Subcutaneous abdominal adipose tissue (tissue), 5 donors: ENCODE measurements around the gene LCNL1.

Experiments
- H3K27ac ChIP-seq: one replicate; pipeline ENCODE4 v1.7.0; 2013; ENCODE audit warnings: low read depth, mild to moderate bottlenecking, inconsistent platforms, low read length, moderate library complexity
- H3K27me3 ChIP-seq, 5 donors: one replicate each; pipeline ENCODE4 v1.7.0; 2013; ENCODE audit warnings: low read length in 5 of 5, inconsistent platforms in 1 of 5; ENCODE audit not compliant: control insufficient read depth in 5 of 5, insufficient read depth in 4 of 5
- H3K36me3 ChIP-seq, 5 donors: one replicate each; pipeline ENCODE4 v1.7.0; 2013; ENCODE audit warnings: low read length in 5 of 5; ENCODE audit not compliant: control insufficient read depth in 5 of 5, insufficient read depth in 5 of 5
- H3K4me1 ChIP-seq, 5 donors: one replicate each; pipeline ENCODE4 v1.7.0; 2013; ENCODE audit warnings: low read length in 5 of 5, mild to moderate bottlenecking in 3 of 5, moderate library complexity in 1 of 5; ENCODE audit not compliant: control insufficient read depth in 5 of 5, insufficient read depth in 5 of 5
- H3K4me3 ChIP-seq, 5 donors: one replicate each; pipeline ENCODE4 v1.7.0; 2013; ENCODE audit warnings: low read length in 5 of 5, low read depth in 1 of 5
- H3K9ac ChIP-seq, 5 donors: one replicate each; pipeline ENCODE4 v1.7.0; 2013; ENCODE audit warnings: low read length in 5 of 5, mild to moderate bottlenecking in 4 of 5, moderate library complexity in 3 of 5
- H3K9me3 ChIP-seq, 5 donors: one replicate each; pipeline ENCODE4 v1.7.0; 2013; ENCODE audit warnings: low read length in 5 of 5; ENCODE audit not compliant: control insufficient read depth in 5 of 5
- donor health status: healthy.
- donor health status: healthy.
- donor health status: healthy.
- donor health status: healthy.
- donor health status: healthy.

LCNL1 gene

GRCh38 chr9:137011156-137011555 lies 28.4 kb downstream of the LCNL1 start:
- Histone ChIP-seq H3K27ac (no peak overlapping the region), H3K4me3 (no peak overlapping the region), H3K9ac (no peak overlapping the region), H3K9me3 (no peaks in the 10 kb centered on the region), H3K4me1 (no peaks in the 10 kb centered on the region), H3K27me3 (no peaks in the 10 kb centered on the region), H3K36me3 (peaks cover 0 to 75% (median 57%) of the 10 kb centered on the region in 5 donors)

DNA sequence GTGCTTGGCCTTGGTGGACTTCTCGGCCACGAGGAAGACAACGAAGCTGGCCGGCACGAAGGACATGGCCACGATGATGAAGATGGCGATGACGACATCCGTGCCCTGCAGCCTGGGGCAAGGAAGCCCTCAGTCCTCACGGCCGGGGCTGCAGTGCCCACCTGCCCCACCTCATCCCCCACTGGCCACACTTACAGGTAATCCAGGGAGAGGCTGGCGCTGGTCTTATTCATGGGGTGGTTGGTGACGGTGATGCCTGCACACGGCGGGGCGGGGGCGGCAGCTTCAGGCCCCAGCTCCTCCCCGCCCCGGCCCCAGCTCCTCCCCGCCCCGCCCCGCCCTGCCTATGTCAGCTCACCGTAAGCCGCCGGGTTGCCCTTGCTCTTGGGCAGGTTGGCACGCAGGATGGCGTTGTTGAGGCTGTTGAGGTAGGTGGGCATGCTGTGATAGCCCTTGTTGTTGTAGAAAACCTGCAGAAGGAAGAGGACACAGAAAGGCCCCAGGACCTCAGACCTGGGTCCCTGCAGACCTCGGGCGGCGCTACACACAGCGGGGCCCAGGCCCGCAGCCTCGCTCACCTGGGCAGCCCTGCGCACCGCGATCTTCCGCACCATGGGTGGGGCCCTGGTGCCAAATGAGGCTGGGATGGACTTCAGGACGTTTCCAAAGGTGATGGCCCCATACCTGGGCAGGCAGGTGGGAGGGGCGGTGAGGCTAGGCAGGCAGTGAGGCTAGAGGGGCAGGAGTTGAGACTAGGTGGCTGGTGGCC lies 29.3 kb downstream of the LCNL1 start:
- Histone ChIP-seq H3K27me3 (no peaks in the 10 kb centered on the region), H3K4me3 (no peak overlapping the region), H3K4me1 (no peaks in the 10 kb centered on the region), H3K36me3 (peaks cover 0 to 84% (median 64%) of the 10 kb centered on the region in 5 donors), H3K27ac (no peak overlapping the region), H3K9me3 (no peaks in the 10 kb centered on the region), H3K9ac (no peak overlapping the region)

- Histone ChIP-seq H3K27ac (no peak overlapping the region), H3K36me3 (peaks cover 0 to 86% (median 69%) of the 10 kb centered on the region in 5 donors), H3K9me3 (no peaks in the 10 kb centered on the region), H3K9ac (no peak overlapping the region), H3K4me3 (no peak overlapping the region), H3K4me1 (no peaks in the 10 kb centered on the region), H3K27me3 (no peaks in the 10 kb centered on the region)
These were observed 30.1 kb downstream of the LCNL1 start for GRCh38 chr9:137012694-137013570.

DNA sequence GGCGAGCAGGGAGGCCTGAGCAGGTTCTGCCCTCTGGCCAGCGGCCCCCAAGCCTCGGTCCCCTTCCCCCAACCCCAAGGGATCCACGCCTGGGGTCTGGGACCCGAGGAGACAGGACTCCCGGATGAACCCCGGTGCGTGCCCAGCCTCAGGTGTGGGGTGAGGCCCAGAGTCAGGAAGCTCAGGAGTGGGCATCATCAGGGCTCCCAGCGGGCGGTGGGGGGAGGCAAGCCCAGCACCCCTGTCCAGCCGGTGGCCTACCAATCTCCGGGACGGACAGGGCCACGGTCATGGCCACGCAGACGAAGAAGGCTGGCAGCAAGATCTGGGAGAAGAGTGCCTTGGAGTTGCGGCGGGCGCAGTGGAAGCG lies 30.8 kb downstream of the LCNL1 start:
- H3K9me3 ChIP-seq: no peaks in the 10 kb centered on the region
- no peaks in the 10 kb centered on the region for H3K27me3 ChIP-seq
- H3K9ac ChIP-seq: no peak overlapping the region
- peaks cover 0 to 82% (median 66%) of the 10 kb centered on the region in 5 donors for H3K36me3 ChIP-seq
- no peak overlapping the region for H3K27ac ChIP-seq
- no peak overlapping the region for H3K4me3 ChIP-seq
- no peaks in the 10 kb centered on the region for H3K4me1 ChIP-seq

DNA sequence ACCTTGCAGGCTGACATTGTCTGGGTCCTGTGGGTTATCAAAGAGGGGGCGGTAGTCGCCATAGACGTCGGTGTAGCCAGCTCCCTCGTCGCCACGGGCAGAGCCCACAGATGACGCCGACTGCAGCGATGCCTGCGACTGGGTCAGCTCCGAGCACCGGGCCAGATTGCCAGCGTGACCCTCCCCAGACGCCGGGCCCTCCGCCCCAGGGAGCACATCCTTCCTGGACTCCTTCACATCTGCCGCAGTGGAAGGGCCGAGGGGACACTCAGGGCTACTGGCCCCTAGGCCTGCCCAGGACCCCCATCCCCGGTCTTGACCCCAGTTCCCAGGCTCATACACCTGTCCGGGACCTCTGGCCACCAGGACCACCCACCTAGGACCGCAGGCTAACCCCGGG lies 31.4 kb downstream of the LCNL1 start:
- H3K4me1 ChIP-seq: no peaks in the 10 kb centered on the region
- H3K9me3 ChIP-seq: no peaks in the 10 kb centered on the region
- no peak overlapping the region for H3K9ac ChIP-seq
- H3K36me3 ChIP-seq: peaks cover 0 to 85% (median 69%) of the 10 kb centered on the region in 5 donors
- H3K27ac ChIP-seq: no peak overlapping the region
- no peak overlapping the region for H3K4me3 ChIP-seq
- H3K27me3 ChIP-seq: no peaks in the 10 kb centered on the region

DNA sequence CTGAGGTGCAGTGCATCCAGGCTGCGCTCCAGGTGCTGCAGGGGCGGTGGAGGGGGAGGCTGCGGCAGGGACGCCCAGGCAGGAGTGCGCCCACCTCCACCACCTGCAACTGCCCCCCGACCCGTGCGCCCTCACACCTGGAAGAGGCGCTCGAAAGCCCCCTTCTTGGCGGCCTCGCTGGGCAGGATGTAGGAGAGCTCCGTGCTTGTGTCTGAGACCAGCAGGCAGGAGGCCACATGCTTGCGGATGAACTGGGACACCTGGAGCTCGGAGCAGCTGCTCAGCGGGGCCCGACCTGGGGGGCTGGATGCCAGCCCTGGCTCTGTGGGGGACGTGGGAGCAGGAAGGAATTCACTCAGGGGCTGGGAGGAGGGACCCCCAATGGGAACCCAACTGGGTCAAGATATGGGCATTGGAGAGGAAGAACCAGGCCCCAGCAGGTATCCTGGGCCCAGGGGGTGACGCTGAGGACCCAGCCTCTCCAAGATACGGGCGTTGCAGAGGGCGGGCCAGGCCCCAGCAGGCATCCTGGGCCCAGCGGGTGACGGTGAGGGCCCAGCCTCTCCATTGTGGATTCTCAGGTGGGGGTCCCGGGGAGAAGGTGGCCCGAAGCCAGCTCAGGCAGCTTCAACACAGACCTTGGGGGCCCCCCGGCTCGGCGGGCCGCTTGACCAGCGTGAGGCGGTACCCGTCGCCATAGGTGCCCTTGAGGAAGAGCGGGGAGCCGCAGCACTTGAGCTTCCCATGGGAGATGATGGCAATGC lies 32.2 kb downstream of the LCNL1 start:
- Histone ChIP-seq H3K4me3 (no peak overlapping the region), H3K9me3 (no peaks in the 10 kb centered on the region), H3K27me3 (no peaks in the 10 kb centered on the region), H3K4me1 (no peaks in the 10 kb centered on the region), H3K27ac (no peak overlapping the region), H3K36me3 (peaks cover 0 to 81% (median 63%) of the 10 kb centered on the region in 5 donors), H3K9ac (no peak overlapping the region)

DNA sequence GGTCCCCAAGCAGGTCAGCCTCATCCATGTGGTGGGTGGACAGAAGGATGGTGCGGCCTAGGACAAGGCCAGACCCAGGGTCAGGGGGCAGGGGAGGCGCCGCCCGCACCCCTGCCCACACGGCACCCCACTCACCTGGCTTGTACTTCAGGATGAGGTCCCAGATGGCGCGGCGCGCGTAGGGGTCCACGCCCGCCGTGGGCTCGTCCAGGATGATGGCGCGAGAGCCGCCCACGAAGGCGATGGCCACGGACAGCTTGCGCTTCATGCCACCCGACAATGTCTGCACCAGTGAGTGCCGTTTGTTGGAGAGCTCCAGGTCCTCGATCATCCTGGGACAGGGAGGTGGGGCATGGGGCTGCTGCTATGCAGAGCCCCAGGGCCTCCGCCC lies 32.7 kb downstream of the LCNL1 start:
- Histone ChIP-seq H3K9ac (no peak overlapping the region), H3K4me1 (no peaks in the 10 kb centered on the region), H3K36me3 (peaks cover 0 to 84% (median 61%) of the 10 kb centered on the region in 5 donors), H3K4me3 (no peak overlapping the region), H3K27me3 (no peaks in the 10 kb centered on the region), H3K27ac (no peak overlapping the region), H3K9me3 (no peaks in the 10 kb centered on the region)

DNA sequence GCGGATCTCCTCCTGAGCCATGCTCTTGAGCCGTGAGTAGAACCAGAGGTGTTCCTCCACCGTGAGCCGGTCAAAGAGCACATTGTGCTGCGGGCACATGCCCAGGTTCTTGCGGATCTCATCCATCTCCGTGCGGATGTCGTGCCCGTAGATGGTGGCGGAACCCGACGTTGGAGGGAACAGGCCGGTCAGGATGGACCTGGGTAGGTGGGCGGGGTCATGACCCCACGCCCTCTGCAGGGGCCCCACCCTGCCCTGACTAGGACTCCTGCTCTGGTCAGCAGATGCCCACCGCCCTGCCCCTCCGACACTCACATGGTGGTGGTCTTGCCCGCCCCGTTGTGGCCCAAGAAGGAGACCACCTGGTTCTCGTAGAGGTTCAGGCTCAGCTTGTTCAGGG lies 33.2 kb downstream of the LCNL1 start:
- no peak overlapping the region for H3K9ac ChIP-seq
- no peak overlapping the region for H3K27ac ChIP-seq
- peaks cover 0 to 87% (median 64%) of the 10 kb centered on the region in 5 donors for H3K36me3 ChIP-seq
- H3K9me3 ChIP-seq: no peaks in the 10 kb centered on the region
- no peak overlapping the region for H3K4me3 ChIP-seq
- H3K4me1 ChIP-seq: no peaks in the 10 kb centered on the region
- H3K27me3 ChIP-seq: no peaks in the 10 kb centered on the region

GRCh38 chr9:137016436-137016835 lies 33.6 kb downstream of the LCNL1 start:
- Histone ChIP-seq H3K4me3 (no peak overlapping the region), H3K9ac (no peak overlapping the region), H3K36me3 (peaks cover 0 to 85% (median 64%) of the 10 kb centered on the region in 5 donors), H3K27ac (no peak overlapping the region), H3K27me3 (no peaks in the 10 kb centered on the region), H3K9me3 (no peaks in the 10 kb centered on the region), H3K4me1 (no peaks in the 10 kb centered on the region)
